GM23338 (cell line): ENCODE measurements around the gene ALPG. TPM values are rescaled to one million over a fixed set of nuclear protein-coding genes. Genes with fewer than 3 reads are reported as not detected.

ENCODE experiments used
- ATAC-seq: fragments of 200-7000 bp; cut with Tn5 transposase; 3 replicates; pipeline ENCODE4 v1.9.1; 2020
- DNase-seq: peaks from one replicate; pipeline ENCODE4 v3.0.0-alpha.2; 2015; ENCODE audit warnings: low spot score
- H2AFZ ChIP-seq: fragments of 200-600 bp; sonication (generic); 2 replicates; pipeline ENCODE4 v1.8.0; 2016; ENCODE audit warnings: antibody characterized with exemption, mild to moderate bottlenecking, moderate library complexity
- H3F3A ChIP-seq: fragments of 200-600 bp; sonication (generic); replicated peaks from 2 replicates; pipeline ENCODE4 v1.8.0; 2017; ENCODE audit warnings: antibody characterized with exemption, mixed run types, low read depth
- H3K27ac ChIP-seq: fragments of 200-600 bp; sonication (generic); 2 replicates; pipeline ENCODE4 v1.6.1; 2016; ENCODE audit warnings: low read depth
- H3K27me3 ChIP-seq: fragments of 200-600 bp; sonication (generic); 2 replicates; pipeline ENCODE4 v1.8.0; 2016; ENCODE audit warnings: mild to moderate bottlenecking, mixed run types, moderate library complexity; ENCODE audit not compliant: insufficient read depth
- H3K36me3 ChIP-seq: fragments of 200-600 bp; sonication (generic); 2 replicates; pipeline ENCODE4 v1.8.0; 2016; ENCODE audit warnings: mild to moderate bottlenecking; ENCODE audit not compliant: insufficient read depth
- H3K4me1 ChIP-seq: fragments of 200-600 bp; sonication (generic); 2 replicates; pipeline ENCODE4 v1.8.0; 2016; ENCODE audit warnings: mild to moderate bottlenecking, moderate library complexity; ENCODE audit not compliant: insufficient read depth
- H3K4me2 ChIP-seq: fragments of 200-600 bp; sonication (generic); 2 replicates; pipeline ENCODE4 v1.7.1; 2017; ENCODE audit warnings: mixed run types
- H3K4me3 ChIP-seq: fragments of 200-600 bp; sonication (generic); 2 replicates; pipeline ENCODE4 v1.6.1; 2016; ENCODE audit warnings: mixed run types
- H3K79me2 ChIP-seq: fragments of 200-600 bp; sonication (generic); replicated peaks from 2 replicates; pipeline ENCODE4 v1.8.0; 2017; ENCODE audit warnings: mild to moderate bottlenecking; ENCODE audit not compliant: insufficient read depth
- H3K9me2 ChIP-seq: fragments of 200-600 bp; sonication (generic); 2 replicates; pipeline ENCODE4 v1.8.0; 2017; ENCODE audit not compliant: insufficient read depth
- H4K20me1 ChIP-seq: fragments of 200-600 bp; sonication (generic); replicated peaks from 2 replicates; pipeline ENCODE4 v1.8.0; 2017; ENCODE audit warnings: mild to moderate bottlenecking; ENCODE audit not compliant: insufficient read depth
- H3K27ac Mint-ChIP-seq: 2 replicates; pipeline ENCODE4 v1.8.0; 2020; ENCODE audit warnings: inconsistent platforms, mild to moderate bottlenecking, moderate library complexity, mixed read lengths
- H3K27me3 Mint-ChIP-seq: 3 replicates; pipeline ENCODE4 v1.8.0; 2022; ENCODE audit warnings: low read depth, mild to moderate bottlenecking, moderate library complexity, mixed read lengths, inconsistent platforms; ENCODE audit not compliant: insufficient read depth, poor library complexity
- H3K36me3 Mint-ChIP-seq: 3 replicates; pipeline ENCODE4 v1.8.0; 2021; ENCODE audit warnings: low read depth, mild to moderate bottlenecking, inconsistent platforms, moderate library complexity, mixed read lengths
- H3K4me1 Mint-ChIP-seq: 3 replicates; pipeline ENCODE4 v1.8.0; 2020; ENCODE audit warnings: mild to moderate bottlenecking, inconsistent platforms, mixed read lengths
- H3K4me3 Mint-ChIP-seq: 3 replicates; pipeline ENCODE4 v1.8.0; 2021; ENCODE audit warnings: moderate library complexity, mild to moderate bottlenecking, inconsistent platforms, mixed read lengths
- H3K9me3 Mint-ChIP-seq: 3 replicates; pipeline ENCODE4 v1.8.0; 2020; ENCODE audit warnings: moderate library complexity, mild to moderate bottlenecking, inconsistent platforms, mixed read lengths
- CREB1 ChIP-seq: fragments of 250-450 bp; sonication (Bioruptor Pico); IDR thresholded peaks from 2 replicates; pipeline ENCODE4 v1.5.0; 2020; ENCODE audit warnings: low read depth, mild to moderate bottlenecking, moderate library complexity
- NANOG ChIP-seq: IDR thresholded peaks from 2 replicates; pipeline ENCODE4 v1.6.1; 2016; ENCODE audit warnings: antibody characterized with exemption, borderline replicate concordance
- POLR2AphosphoS5 ChIP-seq: IDR thresholded peaks from 2 replicates; pipeline ENCODE4 v1.6.1; 2016; ENCODE audit warnings: antibody characterized with exemption, low read depth
- ZNF114 ChIP-seq: fragments of 250-450 bp; sonication (Bioruptor Pico); IDR thresholded peaks from 2 replicates; pipeline ENCODE4 v1.5.0; 2020; ENCODE audit warnings: mild to moderate bottlenecking, moderate library complexity
- ZNF331 ChIP-seq: fragments of 250-450 bp; sonication (Bioruptor Pico); IDR thresholded peaks from 2 replicates; pipeline ENCODE4 v1.5.0; 2020; ENCODE audit warnings: low read depth, mild to moderate bottlenecking, moderate library complexity
- ZNF462 ChIP-seq: fragments of 250-450 bp; sonication (Bioruptor Pico); IDR thresholded peaks from 2 replicates; pipeline ENCODE4 v1.5.0; 2020; ENCODE audit warnings: mild to moderate bottlenecking, moderate library complexity
- polyA plus RNA-seq: library from polyadenylated mRNA; unstranded; fragments of >200 nt; fragmentation: Nextera tagmentation; extraction: Ambion mirVana; gene quantifications from 2 replicates; pipeline ENCODE4 v1.2.1, GENCODE V29; 2016
- total RNA-seq: library from RNA; depleted of rRNA; stranded (reverse); fragments of >200 nt; shearing (Covaris generic); gene quantifications from 2 replicates; pipeline ENCODE4 v1.2.3, GENCODE V29; 2014

ALPG gene
- total and polyA plus RNA-seq, 2 experiments from 2014 or later: 0.89 to 2.5 TPM

GRCh38 chr2:232375164-232375563 lies 31.5 kb upstream of the ALPG start (continued):
- TF ChIP-seq ZNF462 (CRISPR knock-in tag) (no peak), ZNF331 (no peak)

- H3K4me3 Mint-ChIP-seq: no peak overlapping the region
- Histone ChIP-seq H3K4me1 (peaks cover 7% of the 10 kb centered on the region; the same call in 1 of the 2 replicates), H3K36me3 (no peaks in the 10 kb centered on the region), H4K20me1 (no peaks in the 10 kb centered on the region), H3K79me2 (no peaks in the 10 kb centered on the region), H3K27me3 (no peaks in the 10 kb centered on the region), H3K9me2 (no peaks in the 10 kb centered on the region), H3K4me3 (no peak overlapping the region), H3K27ac (no peak overlapping the region), H3K4me2 (no peak overlapping the region), H2AFZ (no peak overlapping the region), H3F3A (0 out of 2 replicates have a peak, but pooled peaks cover 4% of the 10 kb centered on the region)
- H3K4me1 Mint-ChIP-seq: peaks cover 15% of the 10 kb centered on the region
- no peak for TF ChIP-seq CREB1 (CRISPR knock-in tag)
- no peak for TF ChIP-seq NANOG
- no peak for TF ChIP-seq POLR2AphosphoS5
- no peak for TF ChIP-seq ZNF114 (CRISPR knock-in tag)
- H3K27me3 Mint-ChIP-seq: peaks cover 6% of the 10 kb centered on the region
- H3K36me3 Mint-ChIP-seq: no peaks in the 10 kb centered on the region
- DNase-seq (no peak), ATAC-seq (no peak)
- H3K27ac Mint-ChIP-seq: no peak overlapping the region
- H3K9me3 Mint-ChIP-seq: no peaks in the 10 kb centered on the region
These were observed 30.4 kb upstream of the ALPG start for GRCh38 chr2:232376260-232376659.
